SK-N-MC (cell line): ENCODE results near the gene OBSCN.

Experiments
- EZH2 ChIP-seq: fragments of 200-600 bp; sonication (generic); IDR thresholded peaks from one replicate; pipeline ENCODE4 v1.6.1; 2017; ENCODE audit warnings: antibody characterized with exemption
- FOXP2 ChIP-seq: optimal IDR thresholded peaks from 2 replicates; pipeline ENCODE3; 2011; ENCODE audit warnings: mild to moderate bottlenecking, moderate library complexity; ENCODE audit not compliant: insufficient read depth; ENCODE audit errors: extremely low read length, control extremely low read depth
- POLR2AphosphoS5 ChIP-seq: IDR thresholded peaks from 2 replicates; pipeline ENCODE4 v1.6.1; 2012; ENCODE audit warnings: mild to moderate bottlenecking, low read depth, low read length, borderline replicate concordance

GRCh38 chr1:228428412-228428811, 220.6 kb downstream of the OBSCN start:
- TF ChIP-seq EZH2: no peak
- TF ChIP-seq POLR2AphosphoS5: no peak
- TF ChIP-seq FOXP2: no peak
